WTC11 (cell line): ENCODE measurements around the gene JUP. TPM values are rescaled to one million over a fixed set of nuclear protein-coding genes. Genes with fewer than 3 reads are reported as not detected.

Experiments
- ATAC-seq: fragments of 200-7000 bp; cut with Tn5 transposase; 2 replicates; pipeline ENCODE4 v1.10.0; 2021; ENCODE audit warnings: mild to moderate bottlenecking, moderate library complexity
- CTCF ChIA-PET: fragments of 300-600 bp; sonication (Branson Sonifier 250); formaldehyde crosslinking; loops from one replicate; lab custom pipeline; 2021; ENCODE audit warnings: antibody characterized with exemption; lab: Charles Lee
- POLR2A ChIA-PET: fragments of 350-600 bp; sonication (Branson Sonifier 250); formaldehyde crosslinking; loops from one replicate; lab custom pipeline; 2021; ENCODE audit warnings: antibody characterized with exemption; lab: Charles Lee
- DNase-seq: peaks from one replicate; pipeline ENCODE4 v3.0.0; 2021; ENCODE audit warnings: low spot score
- H3K27ac Mint-ChIP-seq: 2 replicates; pipeline ENCODE4 v1.8.0; 2021; ENCODE audit warnings: mixed read lengths
- H3K27me3 Mint-ChIP-seq: 2 replicates; pipeline ENCODE4 v1.8.0; 2021; ENCODE audit warnings: low read depth, mild to moderate bottlenecking, moderate library complexity, mixed read lengths
- H3K36me3 Mint-ChIP-seq: 2 replicates; pipeline ENCODE4 v1.8.0; 2021; ENCODE audit warnings: mixed read lengths
- H3K4me1 Mint-ChIP-seq: 2 replicates; pipeline ENCODE4 v1.8.0; 2022; ENCODE audit warnings: mixed read lengths
- H3K4me3 Mint-ChIP-seq: 2 replicates; pipeline ENCODE4 v1.8.0; 2021; ENCODE audit warnings: mild to moderate bottlenecking, moderate library complexity, mixed read lengths
- H3K9me3 Mint-ChIP-seq: 2 replicates; pipeline ENCODE4 v1.8.0; 2021; ENCODE audit warnings: mixed read lengths
- ATF1 ChIP-seq: sonication (generic); formaldehyde crosslinking; IDR thresholded peaks from 2 replicates; pipeline ENCODE4 v1.8.1; 2023; ENCODE audit warnings: mild to moderate bottlenecking, moderate library complexity, missing genetic modification reagents
- ATF3 ChIP-seq: sonication (generic); formaldehyde crosslinking; conservative IDR thresholded peaks from 2 replicates; pipeline ENCODE4 v1.8.1; 2022; ENCODE audit warnings: mild to moderate bottlenecking, missing genetic modification reagents
- CTCF ChIP-seq: fragments of 200-600 bp; IDR thresholded peaks from 2 replicates; pipeline ENCODE4 v1.8.0; 2022; ENCODE audit warnings: antibody characterized with exemption
- E2F4 ChIP-seq: sonication (generic); formaldehyde crosslinking; IDR thresholded peaks from 2 replicates; pipeline ENCODE4 v1.8.1; 2022; ENCODE audit warnings: low read depth, mild to moderate bottlenecking, moderate library complexity, missing genetic modification reagents, borderline replicate concordance
- ERG ChIP-seq: fragments of 250-450 bp; sonication (Bioruptor Pico); IDR thresholded peaks from 2 replicates; pipeline ENCODE4 v1.8.0; 2021; ENCODE audit warnings: mild to moderate bottlenecking
- FOXK1 ChIP-seq: sonication (generic); formaldehyde crosslinking; IDR thresholded peaks from 2 replicates; pipeline ENCODE4 v1.8.0; 2022; ENCODE audit warnings: mild to moderate bottlenecking, moderate library complexity, missing genetic modification reagents
- FOXP4 ChIP-seq: sonication (generic); formaldehyde crosslinking; IDR thresholded peaks from 2 replicates; pipeline ENCODE4 v1.8.0; 2022; ENCODE audit warnings: mild to moderate bottlenecking, missing genetic modification reagents
- HMGA2 ChIP-seq: fragments of 250-450 bp; sonication (Bioruptor Pico); IDR thresholded peaks from 2 replicates; pipeline ENCODE4 v1.4.0; 2021; ENCODE audit warnings: mild to moderate bottlenecking, moderate library complexity
- IRF1 ChIP-seq: sonication (generic); formaldehyde crosslinking; IDR thresholded peaks from 2 replicates; pipeline ENCODE4 v1.8.0; 2023; ENCODE audit warnings: missing genetic modification reagents
- NFATC4 ChIP-seq: fragments of 250-450 bp; sonication (Bioruptor Pico); IDR thresholded peaks from 2 replicates; pipeline ENCODE4 v1.9.0; 2021; ENCODE audit warnings: mild to moderate bottlenecking
- OVOL2 ChIP-seq: fragments of 250-450 bp; sonication (Bioruptor Pico); IDR thresholded peaks from 2 replicates; pipeline ENCODE4 v1.9.0; 2021; ENCODE audit warnings: mild to moderate bottlenecking, borderline replicate concordance
- RORB ChIP-seq: fragments of 250-450 bp; sonication (Bioruptor Pico); IDR thresholded peaks from 2 replicates; pipeline ENCODE4 v1.9.0; 2021; ENCODE audit warnings: mild to moderate bottlenecking
- SMAD3 ChIP-seq: sonication (generic); formaldehyde crosslinking; IDR thresholded peaks from 2 replicates; pipeline ENCODE4 v1.8.0; 2022; ENCODE audit warnings: missing genetic modification reagents, mild to moderate bottlenecking, borderline replicate concordance
- TCF7 ChIP-seq: sonication (generic); formaldehyde crosslinking; IDR thresholded peaks from 2 replicates; pipeline ENCODE4 v1.8.0; 2022; ENCODE audit warnings: mild to moderate bottlenecking, low read depth, missing genetic modification reagents, moderate library complexity
- ZNF121 ChIP-seq: sonication (generic); formaldehyde crosslinking; IDR thresholded peaks from 2 replicates; pipeline ENCODE4 v1.8.0; 2023; ENCODE audit warnings: missing genetic modification reagents
- ZNF425 ChIP-seq: fragments of 250-450 bp; sonication (Bioruptor Pico); conservative IDR thresholded peaks from 2 replicates; pipeline ENCODE4 v1.9.0; 2021; ENCODE audit warnings: mild to moderate bottlenecking
- ZNF532 ChIP-seq: fragments of 250-450 bp; sonication (Bioruptor Pico); IDR thresholded peaks from 2 replicates; pipeline ENCODE4 v1.9.0; 2021; ENCODE audit warnings: mild to moderate bottlenecking, borderline replicate concordance
- total RNA-seq: library from RNA; stranded (reverse); gene quantifications from 3 replicates; pipeline ENCODE4 v1.2.3, GENCODE V29; 2021

JUP gene
- total RNA-seq, 1 experiment from 2014 or later, result 103 TPM

GRCh38 chr17:41818024-41818423, 31.5 kb upstream of the JUP start:
- peaks cover 27% of the 10 kb centered on the region for H3K4me1 Mint-ChIP-seq
- H3K4me3 Mint-ChIP-seq, result no peak overlapping the region

More at GRCh38 chr17:41818024-41818423, 31.5 kb upstream of the JUP start:
- ChIA-PET POLR2A (no interaction called here), CTCF (interaction anchor here (1.2 to 1.9 kb wide), 2 partner anchors 32 to 369 kb away, joined by 4 to 11 read pairs; partner anchors contain the start of gene JUP)
- no peak for DNase-seq
- ATAC-seq, result no peak
- Mint-ChIP-seq H3K27me3 (no peaks in the 10 kb centered on the region; the same call in 1 of the 2 replicates), H3K36me3 (peaks cover 15% of the 10 kb centered on the region), H3K27ac (no peak overlapping the region), H3K9me3 (no peaks in the 10 kb centered on the region)
- TF ChIP-seq IRF1 (CRISPR knock-in tag) (no peak), ZNF532 (CRISPR knock-in tag) (no peak), ERG (no peak), TCF7 (CRISPR knock-in tag) (no peak), FOXK1 (CRISPR knock-in tag) (no peak), ATF3 (CRISPR knock-in tag) (no peak), NFATC4 (CRISPR knock-in tag) (no peak), ZNF121 (CRISPR knock-in tag) (no peak), OVOL2 (CRISPR knock-in tag) (no peak), CTCF (no peak), HMGA2 (CRISPR knock-in tag) (no peak), ZNF425 (no peak), ATF1 (CRISPR knock-in tag) (no peak), SMAD3 (CRISPR knock-in tag) (no peak), RORB (CRISPR knock-in tag) (no peak), FOXP4 (CRISPR knock-in tag) (no peak), E2F4 (CRISPR knock-in tag) (no peak)
